ENCODE measurements around the gene GCLM.

Gene GCLM

DNA sequence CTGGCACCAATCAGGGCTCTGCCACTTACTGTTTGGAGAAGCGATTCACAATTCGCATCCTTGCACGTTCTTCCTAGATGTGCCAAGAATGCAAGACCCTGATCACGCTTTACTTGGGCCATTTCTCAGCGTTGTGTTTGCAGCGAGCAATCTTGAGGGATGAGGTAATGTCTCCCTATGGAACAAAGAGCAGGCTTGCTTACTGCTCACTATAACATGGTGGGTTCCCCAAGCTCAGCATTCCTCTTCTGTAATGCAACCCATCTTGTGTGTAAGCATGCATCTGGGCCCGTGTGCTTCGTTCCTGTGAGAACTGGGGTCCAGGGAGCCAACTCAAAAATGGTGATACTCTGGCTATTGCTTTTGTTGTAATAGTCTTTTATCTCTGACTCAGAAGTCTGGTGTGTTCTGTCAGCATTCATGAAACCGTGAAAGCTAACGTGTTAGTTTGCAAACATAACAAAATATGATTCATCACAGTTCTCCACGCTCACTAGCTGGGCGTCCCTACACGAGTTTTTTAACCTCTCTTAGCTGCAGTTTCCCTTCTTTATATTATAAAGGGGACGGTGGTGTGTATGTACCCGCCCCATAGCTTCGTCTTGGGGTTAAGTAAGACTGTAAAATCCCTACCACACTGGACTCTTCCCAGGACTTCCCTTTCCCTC, 63.6 kb downstream of the GCLM start:
- peak in 1 of 2 donors; percentile 40 for DNase-seq

DNA sequence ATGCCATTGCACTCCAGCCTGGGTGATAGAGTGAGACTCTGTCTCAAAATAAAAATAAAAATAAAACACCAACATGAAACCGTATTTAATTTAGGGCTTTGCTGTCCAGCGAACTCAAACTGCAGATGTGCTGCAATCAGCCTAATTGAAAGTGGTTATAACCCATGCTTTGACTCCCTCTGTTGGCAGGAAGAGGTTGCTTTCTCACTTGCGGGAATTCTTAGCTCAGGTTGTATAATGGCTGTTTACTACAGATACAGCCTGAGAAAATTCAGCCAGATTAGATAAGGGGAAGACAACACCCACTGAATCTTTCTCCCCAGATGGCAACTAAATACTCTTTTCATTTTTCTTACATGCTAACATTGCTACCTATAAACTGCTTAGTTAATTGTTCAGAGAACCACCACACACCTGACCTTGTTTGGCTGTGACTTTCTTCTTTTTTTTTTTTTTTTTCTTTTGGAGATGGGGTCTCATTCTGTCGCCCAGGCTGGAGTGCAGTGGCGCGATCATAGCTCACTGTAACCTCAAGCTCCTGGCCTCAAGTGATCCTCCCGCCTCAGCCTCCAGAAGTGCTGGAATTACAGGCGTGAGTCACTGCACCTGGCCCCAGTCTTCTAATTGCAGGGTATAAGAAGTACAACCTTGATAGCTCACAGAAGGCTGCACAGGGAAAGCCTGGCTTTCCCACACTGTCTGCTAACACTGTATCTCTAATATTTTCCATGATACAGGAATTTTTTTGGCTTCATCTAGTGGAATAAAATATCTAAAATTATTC, 64.8 kb downstream of the GCLM start:
- DNase-seq, result peak; percentile 21 to 40

DNA sequence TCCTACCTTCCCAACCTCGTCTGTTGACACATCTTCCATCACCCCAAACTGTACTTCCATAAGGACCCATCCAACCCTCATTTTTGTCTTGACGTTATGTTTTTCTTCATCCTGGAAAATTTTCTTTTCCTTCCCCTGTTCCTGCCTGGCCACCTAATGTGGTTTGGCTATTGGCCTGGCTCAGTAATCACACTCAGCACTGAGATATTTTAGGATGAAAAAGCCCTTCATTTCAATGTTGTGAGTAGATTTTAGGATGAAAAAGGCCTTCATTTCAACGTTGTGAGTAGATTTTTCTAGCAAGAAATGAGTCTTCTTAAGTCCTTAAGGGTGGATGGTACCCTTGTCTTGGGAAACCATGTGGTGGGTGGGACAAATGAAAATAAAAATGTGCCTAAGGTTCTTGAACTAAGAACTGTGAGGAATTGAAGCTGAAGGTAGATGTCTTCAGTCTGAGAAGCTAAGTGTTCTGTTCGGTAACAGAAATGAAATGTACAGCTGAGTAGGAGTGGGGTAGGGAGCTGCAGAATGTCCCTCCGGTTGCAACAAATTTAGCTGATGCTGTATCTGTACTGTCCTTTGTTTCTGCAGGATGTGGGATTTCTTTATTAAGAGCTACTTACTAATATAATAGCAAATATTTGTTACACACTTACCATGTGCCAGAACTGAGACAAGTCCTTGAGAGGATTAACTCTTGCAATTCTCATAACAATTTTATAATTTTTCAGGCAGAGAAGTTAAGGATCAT, 66.3 kb downstream of the GCLM start:
- no peak for DNase-seq

DNA sequence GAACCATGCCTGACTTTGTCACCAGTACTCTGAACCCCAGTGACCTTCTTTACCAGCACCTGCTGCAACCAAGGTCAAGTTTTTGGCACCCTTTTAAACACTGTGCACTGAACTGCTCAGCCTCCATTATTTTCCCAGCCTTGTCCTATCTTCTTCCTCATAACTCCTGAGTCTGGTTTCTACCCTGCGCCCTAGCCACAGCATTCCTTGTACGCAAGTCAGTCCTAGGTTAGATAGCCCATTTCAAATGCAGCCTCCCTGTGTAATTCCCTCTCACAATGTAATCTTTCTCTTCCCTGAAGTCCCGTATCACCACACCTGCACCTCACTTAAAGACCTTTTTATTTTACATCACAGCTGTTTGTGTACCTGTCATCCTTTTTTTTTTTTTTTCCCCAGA, 67.5 kb downstream of the GCLM start:
- no peak for DNase-seq

DNA sequence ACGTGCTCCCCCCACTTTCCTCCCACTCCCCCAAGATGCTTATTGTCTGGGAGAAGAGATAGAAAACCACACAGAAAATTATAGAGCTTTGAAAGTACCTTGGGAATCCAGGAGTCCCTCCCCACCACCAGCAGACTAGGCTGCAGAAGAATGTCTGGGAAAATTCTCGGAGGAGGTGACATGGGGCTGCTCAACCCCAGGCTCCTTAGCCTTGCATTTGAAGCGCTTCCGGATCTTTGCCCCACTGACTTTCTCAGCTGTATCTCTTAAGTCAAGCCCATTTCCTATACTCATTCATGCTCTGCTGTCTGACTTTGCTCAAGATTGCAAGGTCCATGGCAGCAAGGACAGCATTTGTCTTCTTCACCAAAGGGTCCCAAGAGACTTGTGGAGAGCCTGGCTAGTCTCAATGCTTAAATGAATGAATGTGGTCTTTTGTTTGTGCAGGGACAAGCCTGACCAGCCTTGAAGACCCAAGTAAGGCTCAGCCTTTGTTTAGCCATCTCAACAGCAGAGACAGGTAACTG, 68.2 kb downstream of the GCLM start:
- DNase-seq, result no peak

DNA sequence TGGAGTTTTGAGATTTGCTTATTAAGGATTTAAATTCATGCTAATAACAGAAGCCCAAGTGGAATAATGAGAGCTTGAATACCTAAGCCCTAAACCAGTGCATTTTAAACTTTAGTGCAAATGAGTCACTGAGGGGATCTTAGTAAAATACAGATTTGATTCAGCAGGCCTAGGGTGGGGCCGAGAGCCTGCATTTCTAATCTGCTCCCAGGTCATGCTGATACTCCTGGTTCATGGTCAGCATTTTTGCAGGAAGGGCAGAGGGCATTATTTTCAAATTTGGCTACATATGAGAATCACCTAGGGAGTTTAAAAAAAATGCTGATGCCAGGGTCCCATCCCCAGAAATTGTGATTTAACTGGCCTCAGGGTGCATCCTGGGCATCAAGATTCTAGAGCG, 69.5 kb downstream of the GCLM start:
- no peak for DNase-seq

DNA sequence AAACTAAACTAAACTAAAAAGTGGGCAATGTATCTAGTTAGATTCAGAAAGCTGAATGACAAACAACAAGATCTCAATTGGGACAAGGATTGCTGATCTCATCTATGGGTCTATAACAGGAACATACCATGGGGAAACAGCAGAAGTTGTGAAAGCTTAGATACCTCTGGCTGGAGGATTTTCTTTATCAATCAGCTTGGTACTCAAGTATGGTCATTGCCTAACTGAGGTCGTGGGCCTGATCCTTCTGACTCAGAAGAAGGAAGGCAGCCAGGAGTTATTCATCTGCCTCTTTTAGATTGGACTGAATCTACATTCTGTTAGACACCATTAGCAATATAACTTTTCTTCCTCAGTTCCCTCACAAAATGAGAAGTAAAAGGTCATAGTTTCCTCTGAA, 69.9 kb downstream of the GCLM start:
- DNase-seq, result no peak

DNA sequence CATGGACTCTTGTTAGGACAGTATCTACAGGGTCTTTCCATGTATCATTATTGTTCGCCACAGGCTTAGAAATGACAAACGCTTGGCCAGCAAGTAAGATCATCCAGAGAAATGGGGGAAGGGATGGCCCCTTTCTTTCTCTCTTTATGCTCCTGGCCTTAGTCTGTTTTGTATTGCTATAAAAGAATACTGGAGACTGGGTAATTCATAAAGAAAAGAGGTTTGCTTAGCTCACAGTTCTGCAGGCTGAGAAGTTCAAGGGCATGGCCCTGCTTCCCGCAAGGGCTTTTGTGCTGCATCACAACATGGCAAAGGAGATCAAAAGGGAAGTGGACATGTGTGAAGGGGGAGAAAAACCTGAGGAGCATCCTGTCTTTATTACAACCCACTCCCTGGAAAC, 71.3 kb downstream of the GCLM start:
- DNase-seq, result no peak
